ENCODE results near the gene MT1X.
"Not testable (repeated sequence)": the region's sequence is repeated elsewhere in the genome, so short reads cannot be mapped to it uniquely, and the experiment has no call there.

MT1X gene

GRCh38 chr16:56653218-56653617 is 29.1 kb upstream of the MT1X start:
- no peak for DNase-seq (ENCODE audit: low read depth in 2 of 2)

GRCh38 chr16:56657555-56658326 is 24.5 kb upstream of the MT1X start, which contains the start of gene MT1F:
MT1F (plus strand) TSS chr16:56657959; CDS start chr16:56658059, 100 bp downstream.
- peak; percentile 33 to 49 for DNase-seq (ENCODE audit: low read depth in 2 of 2)

GRCh38 chr16:56658327-56658875 is 23.9 kb upstream of the MT1X start:
- DNase-seq (ENCODE audit: low read depth in 2 of 2): no peak

DNA sequence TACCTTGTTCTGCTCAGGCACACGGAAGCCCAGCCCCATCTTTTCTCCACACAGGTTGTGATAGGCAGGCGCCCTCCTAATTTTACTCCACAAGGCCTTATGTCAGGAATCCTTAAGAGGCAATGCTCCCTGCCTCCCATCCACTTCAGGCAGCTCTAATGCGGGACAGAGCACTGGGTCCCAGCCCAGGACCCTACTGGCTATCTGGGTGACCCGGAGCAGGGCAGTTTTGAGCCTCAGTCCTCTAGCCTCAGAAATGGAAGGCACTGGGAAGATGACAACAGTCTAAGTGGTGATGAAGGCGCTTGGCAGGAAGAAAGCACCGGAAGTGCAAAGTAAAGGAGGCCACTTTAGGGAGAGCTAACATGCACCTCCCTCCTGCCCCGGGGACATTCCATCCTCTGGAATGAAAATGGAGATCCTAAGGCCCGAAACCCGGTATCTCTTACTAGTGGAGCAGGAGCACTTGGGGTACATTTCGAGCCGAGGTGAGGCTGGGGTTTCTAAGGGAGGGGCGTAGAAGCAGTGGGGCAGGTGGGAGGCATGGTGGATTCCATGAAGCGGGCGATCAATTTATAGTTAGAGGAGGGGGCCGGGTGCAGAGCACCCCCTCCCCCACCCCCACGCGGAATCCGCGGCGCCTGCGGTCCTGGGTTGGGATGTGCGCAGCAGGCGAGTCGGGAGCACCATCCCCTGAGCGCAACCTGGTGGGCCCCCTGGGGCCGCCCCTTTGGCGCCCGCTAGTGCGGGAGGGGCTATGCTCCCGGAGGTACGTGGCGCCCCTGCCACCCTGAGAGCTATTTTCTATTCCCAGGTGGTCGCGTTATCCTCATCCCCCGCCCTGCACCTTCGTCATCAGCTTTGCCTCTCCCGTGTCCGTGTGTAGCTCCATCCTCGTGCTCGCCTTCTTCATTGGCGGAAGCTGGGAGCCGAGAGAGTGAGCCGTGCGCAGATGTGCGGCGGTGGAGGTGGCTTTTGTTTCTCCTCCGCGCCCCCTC is 19.6 kb upstream of the MT1X start:
- DNase-seq (ENCODE audit: low read depth in 2 of 2): no peak

GRCh38 chr16:56664506-56664905 is 17.8 kb upstream of the MT1X start:
- no peak for DNase-seq (ENCODE audit: low read depth in 2 of 2)

GRCh38 chr16:56665286-56666261 is 16.7 kb upstream of the MT1X start:
- DNase-seq (ENCODE audit: low read depth in 2 of 2): not testable (repeated sequence)

DNA sequence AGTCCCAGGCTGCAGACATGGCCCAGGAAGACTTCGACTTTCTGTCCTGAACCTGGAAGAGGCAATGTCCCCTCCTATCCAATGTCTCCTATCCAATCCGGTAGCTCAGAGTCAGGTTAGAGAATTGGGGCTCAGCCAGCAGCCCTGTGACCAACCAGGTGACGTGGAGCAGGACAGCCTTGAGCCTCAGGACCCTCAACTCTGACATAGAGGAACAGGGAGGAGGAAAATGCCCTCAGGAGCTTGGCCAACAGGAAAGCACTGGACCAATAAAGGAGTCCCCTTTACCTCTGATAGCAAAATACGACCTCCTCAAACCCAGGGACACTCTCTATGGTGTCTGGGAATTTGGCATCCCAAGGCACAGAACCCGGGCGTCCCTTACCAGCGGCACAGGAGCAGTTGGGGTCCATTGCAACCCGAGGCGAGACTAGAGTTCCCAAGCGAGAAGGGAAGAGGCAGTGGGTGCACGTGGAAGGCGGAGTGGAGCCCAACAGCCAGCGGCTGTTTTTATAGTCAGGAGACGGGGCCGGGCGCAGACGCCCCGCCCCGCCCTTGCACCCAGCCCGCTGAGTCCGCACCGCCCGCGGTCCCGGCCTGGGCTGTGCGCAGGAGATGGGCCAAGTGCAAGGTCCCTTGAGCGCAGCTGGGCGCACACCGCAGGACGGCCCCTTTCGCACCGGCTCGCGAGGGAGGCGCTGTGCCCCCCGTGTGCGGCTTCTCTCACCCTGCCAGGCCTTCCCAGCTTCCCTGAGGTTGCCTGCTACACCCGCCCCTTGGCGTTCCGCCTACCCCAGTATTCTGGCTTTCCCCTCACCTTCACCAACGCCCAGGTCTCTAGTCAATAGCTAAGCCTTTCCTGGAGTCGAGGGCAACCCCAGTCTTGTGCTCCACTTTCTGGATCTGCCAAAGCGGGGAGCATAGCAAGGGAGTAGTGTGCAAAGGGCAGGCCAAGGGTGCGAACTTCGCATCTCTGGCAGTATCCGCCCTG is 14.4 kb upstream of the MT1X start, which contains the start of gene MT1G:
Gene MT1G, minus strand, starts transcription at position 485 of the 991 bp plus-strand sequence. Its CDS starts 72 bp downstream, at position 413.
- DNase-seq (ENCODE audit: low read depth in 2 of 2): no peak

DNA sequence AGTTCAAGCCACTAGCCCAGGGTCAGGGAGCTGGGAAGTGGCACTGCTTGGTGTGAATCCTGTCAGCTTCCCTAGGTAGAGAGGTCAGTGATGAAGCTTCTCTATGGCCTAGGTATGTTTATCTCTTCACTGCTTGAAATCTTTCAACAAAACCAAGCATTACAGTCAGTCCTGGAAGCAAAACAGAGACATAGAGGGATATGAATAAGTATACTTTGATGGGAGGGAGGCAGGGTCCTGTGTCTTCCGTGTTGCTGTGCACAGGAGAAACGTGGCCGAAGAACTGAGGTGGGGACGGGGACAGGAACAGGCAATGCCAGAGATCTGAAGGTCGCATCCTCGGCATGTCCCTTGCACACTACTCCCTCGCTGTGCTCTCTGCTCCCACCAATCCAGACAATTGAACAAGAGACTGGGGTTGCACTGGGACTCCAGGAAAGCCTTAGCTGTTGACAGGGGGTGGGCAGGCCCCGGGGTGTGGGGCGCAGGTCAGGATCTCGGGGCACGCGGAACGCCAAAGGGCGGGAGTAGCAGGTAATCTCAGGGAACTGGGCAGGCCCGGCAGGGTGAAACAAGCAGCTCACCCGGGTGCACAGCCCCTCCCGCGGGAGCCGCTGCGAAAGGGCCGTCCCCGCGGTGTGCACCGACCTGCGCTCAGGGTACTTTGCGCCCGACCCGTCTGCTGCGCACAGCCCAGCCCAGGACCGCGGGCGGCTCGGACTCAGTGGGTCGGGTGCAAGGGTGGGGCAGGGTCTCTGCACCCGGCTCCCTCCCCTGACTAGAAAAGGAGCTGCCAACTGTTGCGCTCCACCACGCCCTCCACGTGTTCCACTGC is 13.0 kb upstream of the MT1X start, which contains the start of gene MT1H:
Gene MT1H, plus strand, starts transcription at position 810 of the 835 bp plus-strand sequence. CDS start 71 bp downstream, outside the sequence.
- DNase-seq (ENCODE audit: low read depth in 2 of 2): no peak

GRCh38 chr16:56669840-56670619 is 12.2 kb upstream of the MT1X start:
- no peak for DNase-seq (ENCODE audit: low read depth in 2 of 2)

DNA sequence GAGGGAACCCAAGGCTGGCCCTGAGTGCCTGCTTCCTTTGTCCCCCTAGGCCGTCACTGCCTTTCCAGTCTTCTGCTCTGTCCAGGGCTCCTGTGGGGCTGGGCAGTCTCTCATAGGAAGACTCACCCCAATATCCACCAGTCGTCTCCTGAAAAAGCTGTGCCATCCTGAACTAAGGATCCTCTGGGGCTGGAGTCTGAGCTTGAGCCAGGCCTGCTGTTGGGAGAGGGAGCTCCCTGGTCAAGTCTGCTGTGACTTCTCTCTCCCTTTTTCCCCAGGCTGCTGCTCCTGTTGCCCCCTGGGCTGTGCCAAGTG is 11.7 kb upstream of the MT1X start:
- no peak for DNase-seq (ENCODE audit: low read depth in 2 of 2)

- not testable (repeated sequence) for DNase-seq (ENCODE audit: low read depth in 2 of 2)
Observed at GRCh38 chr16:56671691-56672090, 10.6 kb upstream of the MT1X start.

GRCh38 chr16:56672171-56672570 is 10.1 kb upstream of the MT1X start:
- not testable (repeated sequence) for DNase-seq (ENCODE audit: low read depth in 2 of 2)

DNA sequence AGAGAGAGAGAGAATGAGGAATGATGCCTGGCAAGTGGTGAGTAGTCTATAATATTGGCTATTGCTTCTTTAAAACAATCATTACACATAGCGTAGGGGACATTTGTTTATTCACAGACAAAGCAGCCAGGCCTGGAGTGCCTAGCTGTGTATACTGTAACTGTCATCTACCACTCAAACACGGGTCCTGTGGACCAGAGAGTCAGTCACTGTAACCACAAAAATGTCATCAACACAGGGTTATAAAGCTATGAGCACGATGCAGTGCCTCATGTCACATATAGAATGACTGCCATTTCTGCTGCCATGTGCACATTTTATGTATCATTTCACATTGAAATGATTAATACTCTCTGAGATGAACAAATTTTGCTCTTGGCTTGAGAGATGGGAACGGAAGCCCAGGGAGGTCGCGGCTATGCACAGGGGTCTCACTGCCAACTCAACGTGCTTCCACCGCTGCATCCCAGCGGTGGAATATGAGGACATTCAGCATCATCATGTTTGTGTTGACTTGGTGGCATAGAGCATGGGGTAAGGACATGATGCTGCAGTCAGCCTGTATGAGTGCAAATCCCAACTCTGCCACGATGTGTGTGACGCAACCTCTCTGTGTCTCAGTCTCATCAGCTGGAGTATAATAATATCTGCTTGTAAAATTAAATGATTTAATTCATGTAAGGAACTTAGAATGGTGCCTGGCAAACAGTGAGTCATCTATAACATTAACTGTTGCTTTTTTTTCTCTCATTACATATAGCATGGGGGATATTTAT is 9.3 kb upstream of the MT1X start:
- no peak for DNase-seq (ENCODE audit: low read depth in 2 of 2)

DNA sequence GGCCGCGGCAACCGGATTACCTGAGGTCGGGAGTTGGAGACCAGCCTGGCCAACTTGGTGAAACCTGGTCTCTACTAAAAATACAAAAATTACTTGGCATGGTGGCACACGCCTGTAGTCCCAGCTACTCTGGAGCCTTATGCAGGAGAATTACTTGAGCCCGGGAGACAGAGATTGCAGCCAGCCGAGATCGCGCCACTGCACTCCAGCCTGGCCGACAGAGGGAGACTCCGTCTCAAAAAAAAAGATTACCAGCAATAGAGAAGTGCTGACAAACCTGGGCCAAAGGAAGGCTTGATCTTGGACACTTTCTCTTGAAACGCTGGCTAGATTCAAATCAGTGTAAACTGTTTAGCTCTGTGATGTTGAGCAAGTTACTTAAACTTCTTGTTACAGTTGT is 8.3 kb upstream of the MT1X start:
- no peak for DNase-seq (ENCODE audit: low read depth in 2 of 2)

- not testable (repeated sequence) for DNase-seq (ENCODE audit: low read depth in 2 of 2)
Observed at GRCh38 chr16:56674570-56674969, 7.7 kb upstream of the MT1X start.

DNA sequence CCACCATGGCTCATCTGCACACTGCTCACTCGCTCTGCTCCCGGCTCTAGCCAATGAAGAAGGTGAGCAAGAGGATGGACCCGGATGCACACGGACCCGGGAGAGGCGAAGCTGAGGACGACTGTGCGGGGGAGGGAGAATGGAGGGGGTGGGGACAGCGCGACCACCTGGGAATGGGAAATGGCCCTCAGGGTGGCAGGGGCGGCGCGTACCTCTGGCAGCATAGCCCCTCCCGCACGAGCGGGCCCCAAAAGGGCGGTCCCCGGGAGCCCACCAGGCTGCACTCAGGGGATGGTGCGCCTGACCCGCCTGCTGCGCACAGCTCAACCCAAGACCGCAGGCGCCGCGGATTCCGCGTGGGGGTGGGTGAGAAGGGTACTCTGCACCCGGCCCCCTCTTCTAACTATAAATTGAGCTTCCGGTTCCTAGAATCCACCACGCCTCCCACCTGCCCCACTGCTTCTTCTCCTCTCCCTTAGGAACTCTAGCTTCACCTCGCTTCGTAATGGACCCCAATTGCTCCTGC is 6.5 kb upstream of the MT1X start:
- peak; percentile 32 to 48 for DNase-seq (ENCODE audit: low read depth in 2 of 2)

DNA sequence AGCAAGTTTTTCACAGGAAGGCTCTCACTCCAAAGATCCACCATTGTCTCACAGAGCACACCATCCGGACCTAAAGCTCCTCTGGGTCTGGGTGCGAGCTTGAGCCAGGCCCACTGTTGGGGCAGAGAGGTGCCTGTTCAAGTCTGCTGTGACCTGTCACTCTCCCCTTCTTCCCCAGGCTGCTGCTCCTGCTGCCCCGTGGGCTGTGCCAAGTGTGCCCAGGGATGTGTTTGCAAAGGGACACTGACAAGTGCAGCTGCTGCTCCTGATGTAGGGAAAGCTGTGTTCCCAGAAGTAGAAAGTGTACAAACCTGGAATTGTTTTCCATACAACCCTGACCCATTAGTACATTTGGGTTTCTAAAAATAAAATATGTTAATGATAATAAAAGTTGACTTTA is 4.8 kb upstream of the MT1X start:
- DNase-seq (ENCODE audit: low read depth in 2 of 2): no peak

All from stimulated activated CD4-positive, alpha-beta T cell treated with anti-CD3 and anti-CD28 coated beads, Interleukin-15, amount 100 ng/mL, for 48 hours (primary cell).